ENCODE results near the gene NMT1.

DNA sequence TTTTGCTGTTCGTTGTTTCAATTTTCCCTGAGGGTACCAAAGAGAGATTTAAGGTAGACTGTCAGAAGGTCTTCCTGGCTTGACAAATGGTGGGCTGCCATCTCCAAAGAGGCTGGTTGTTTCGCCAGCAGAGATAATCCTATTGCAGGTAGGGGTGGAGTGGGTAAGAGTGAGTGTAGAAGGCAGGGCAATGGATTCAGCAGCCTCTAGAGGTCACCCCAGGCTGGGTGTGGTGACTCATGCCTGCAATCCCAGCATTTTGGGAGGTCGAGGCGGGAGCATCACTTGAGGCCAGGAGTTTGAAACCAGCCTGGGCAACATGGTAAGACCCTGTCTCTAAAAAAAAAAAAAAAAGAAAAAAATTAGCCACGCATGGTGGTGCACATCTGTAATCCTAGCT is 44.3 kb upstream of the NMT1 start:
- TF ChIP-seq POLR2A (IDR thresholded peaks at IDR 0.05; ENCODE audit: low read depth, low read length) (no peak), TAF1 (IDR thresholded peaks at IDR 0.05; ENCODE audit: borderline replicate concordance, low read depth, low read length) (no peak)
